ENCODE results near the gene PUM1.
"Not testable (repeated sequence)": the region's sequence is repeated elsewhere in the genome, so short reads cannot be mapped to it uniquely, and the experiment has no call there.

- TF ChIP-seq EZH2 (IDR thresholded peaks at IDR 0.05; ENCODE audit: insufficient read depth, low read length), result not testable (repeated sequence)
- TF ChIP-seq, protein P1, sequence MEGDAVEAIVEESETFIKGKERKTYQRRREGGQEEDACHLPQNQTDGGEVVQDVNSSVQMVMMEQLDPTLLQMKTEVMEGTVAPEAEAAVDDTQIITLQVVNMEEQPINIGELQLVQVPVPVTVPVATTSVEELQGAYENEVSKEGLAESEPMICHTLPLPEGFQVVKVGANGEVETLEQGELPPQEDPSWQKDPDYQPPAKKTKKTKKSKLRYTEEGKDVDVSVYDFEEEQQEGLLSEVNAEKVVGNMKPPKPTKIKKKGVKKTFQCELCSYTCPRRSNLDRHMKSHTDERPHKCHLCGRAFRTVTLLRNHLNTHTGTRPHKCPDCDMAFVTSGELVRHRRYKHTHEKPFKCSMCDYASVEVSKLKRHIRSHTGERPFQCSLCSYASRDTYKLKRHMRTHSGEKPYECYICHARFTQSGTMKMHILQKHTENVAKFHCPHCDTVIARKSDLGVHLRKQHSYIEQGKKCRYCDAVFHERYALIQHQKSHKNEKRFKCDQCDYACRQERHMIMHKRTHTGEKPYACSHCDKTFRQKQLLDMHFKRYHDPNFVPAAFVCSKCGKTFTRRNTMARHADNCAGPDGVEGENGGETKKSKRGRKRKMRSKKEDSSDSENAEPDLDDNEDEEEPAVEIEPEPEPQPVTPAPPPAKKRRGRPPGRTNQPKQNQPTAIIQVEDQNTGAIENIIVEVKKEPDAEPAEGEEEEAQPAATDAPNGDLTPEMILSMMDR (IDR thresholded peaks at IDR 0.05; ENCODE audit: insufficient read depth, low read depth, low read length), result not testable (repeated sequence)
Measured at GRCh38 chr1:30948813-30949486, 116.6 kb downstream of the PUM1 start.

Data from astrocyte (in vitro differentiated cells and primary cell).